Caco-2 (cell line): ENCODE data around the gene MXD3. TPM values are rescaled to one million over a fixed set of nuclear protein-coding genes. Genes with fewer than 3 reads are reported as not detected.

Source experiments
- BruUV-seq: library from RNA; stranded (reverse); fragments of 400-500 nt; replicated peaks from 2 replicates; lab custom pipeline; 2021; lab: Mats Ljungman, UMichigan
- CTCF ChIA-PET: fragments of 300-600 bp; sonication (Branson Sonifier 250); formaldehyde crosslinking; loops from one replicate; lab custom pipeline; 2022; ENCODE audit warnings: antibody characterized with exemption; lab: Charles Lee
- POLR2A ChIA-PET: fragments of 300-600 bp; sonication (Branson Sonifier 250); formaldehyde crosslinking; loops from one replicate; lab custom pipeline; 2022; ENCODE audit warnings: antibody characterized with exemption; lab: Charles Lee
- DNase-seq, 2 experiments: peaks; one replicate each; pipeline versions ENCODE4 v3.0.0 to v3.0.0-alpha.2; 2020 to 2022
- H3K27me3 ChIP-seq: replicated peaks from 2 replicates; pipeline ENCODE4 v1.6.0; 2011; ENCODE audit warnings: low read length; ENCODE audit not compliant: control insufficient read depth, insufficient read depth
- H3K36me3 ChIP-seq: 2 replicates; pipeline ENCODE4 v1.5.1; 2011; ENCODE audit warnings: low read length; ENCODE audit not compliant: control insufficient read depth, insufficient read depth
- H3K4me1 ChIP-seq: fragments of 250-450 bp; sonication (Bioruptor Pico); 2 replicates; pipeline ENCODE4 v1.5.1; 2020; ENCODE audit warnings: mild to moderate bottlenecking
- H3K4me3 ChIP-seq: 2 replicates; pipeline ENCODE4 v1.5.1; 2011; ENCODE audit warnings: low read depth, mild to moderate bottlenecking, control low read depth, low read length
- H3K9me3 ChIP-seq: fragments of 250-450 bp; sonication (Bioruptor Pico); 2 replicates; pipeline ENCODE4 v1.5.1; 2020; ENCODE audit warnings: mild to moderate bottlenecking, moderate library complexity
- H3K27ac Mint-ChIP-seq: one replicate; pipeline ENCODE4 v1.8.0; 2022; ENCODE audit warnings: mixed read lengths; ENCODE audit not compliant: unreplicated experiment
- H3K27me3 Mint-ChIP-seq: one replicate; pipeline ENCODE4 v1.8.0; 2022; ENCODE audit warnings: mixed read lengths; ENCODE audit not compliant: insufficient read depth, unreplicated experiment
- H3K36me3 Mint-ChIP-seq: one replicate; pipeline ENCODE4 v1.8.0; 2022; ENCODE audit warnings: mild to moderate bottlenecking, mixed read lengths; ENCODE audit not compliant: insufficient read depth, unreplicated experiment
- H3K4me1 Mint-ChIP-seq: one replicate; pipeline ENCODE4 v1.8.0; 2022; ENCODE audit warnings: low read depth, mixed read lengths; ENCODE audit not compliant: unreplicated experiment
- H3K4me3 Mint-ChIP-seq: one replicate; pipeline ENCODE4 v1.8.0; 2022; ENCODE audit warnings: mild to moderate bottlenecking, moderate library complexity, mixed read lengths; ENCODE audit not compliant: unreplicated experiment
- H3K9me3 Mint-ChIP-seq: one replicate; pipeline ENCODE4 v1.8.0; 2022; ENCODE audit warnings: mixed read lengths; ENCODE audit not compliant: unreplicated experiment
- intact Hi-C: fragments of 100-400 bp; cut with micrococcal nuclease; formaldehyde crosslinking; loops from one replicate; pipeline ENCODE4 v1.10.0; 2022; ENCODE audit not compliant: unreplicated experiment
- total RNA-seq: library from RNA; stranded (reverse); gene quantifications from 2 replicates; pipeline ENCODE4 v1.2.3, GENCODE V29; 2022
- TF ChIP-seq, protein P1 (sequence below), 2 experiments: fragments of 200-600 bp in 1 of 2; IDR thresholded peaks; 1 replicate in 1 of 2; 2 replicates in 1 of 2; pipeline versions ENCODE4 v1.5.1 to v1.8.0; 2011 to 2022; ENCODE audit warnings: antibody characterized with exemption in 1 of 2, control low read depth in 1 of 2, inconsistent platforms in 1 of 2, low read depth in 1 of 2, low read length in 1 of 2, mild to moderate bottlenecking in 1 of 2, moderate library complexity in 1 of 2; ENCODE audit not compliant: insufficient read depth in 1 of 2, severe bottlenecking in 1 of 2, unreplicated experiment in 1 of 2

MXD3 gene
- total RNA-seq, 1 experiment from 2014 or later: 19.8 TPM

DNA sequence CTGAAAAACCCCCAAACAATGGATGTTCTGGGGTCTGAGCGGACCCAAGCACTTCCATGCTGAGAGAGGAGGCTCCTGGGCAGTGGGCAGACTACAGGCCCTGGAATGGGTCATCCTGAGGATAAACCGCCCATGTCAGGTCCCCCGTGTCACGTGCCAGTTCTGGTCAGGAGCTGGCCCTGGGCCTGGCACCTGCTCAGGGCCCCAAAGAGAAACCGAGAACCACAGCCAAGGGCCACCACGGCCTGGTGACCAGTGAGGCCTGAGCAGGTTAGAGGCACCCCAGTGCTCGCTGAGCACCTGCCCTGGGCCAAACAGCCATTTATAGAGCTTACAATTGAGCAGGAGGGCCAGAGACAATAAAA is 24.0 kb upstream of the MXD3 start:
- Histone ChIP-seq H3K36me3 (peaks cover 1% of the 10 kb centered on the region; the same call in 1 of the 2 replicates), H3K27me3 (no peaks in the 10 kb centered on the region), H3K4me1 (no peaks in the 10 kb centered on the region), H3K9me3 (no peaks in the 10 kb centered on the region), H3K4me3 (no peak overlapping the region)
- TF ChIP-seq, protein P1, sequence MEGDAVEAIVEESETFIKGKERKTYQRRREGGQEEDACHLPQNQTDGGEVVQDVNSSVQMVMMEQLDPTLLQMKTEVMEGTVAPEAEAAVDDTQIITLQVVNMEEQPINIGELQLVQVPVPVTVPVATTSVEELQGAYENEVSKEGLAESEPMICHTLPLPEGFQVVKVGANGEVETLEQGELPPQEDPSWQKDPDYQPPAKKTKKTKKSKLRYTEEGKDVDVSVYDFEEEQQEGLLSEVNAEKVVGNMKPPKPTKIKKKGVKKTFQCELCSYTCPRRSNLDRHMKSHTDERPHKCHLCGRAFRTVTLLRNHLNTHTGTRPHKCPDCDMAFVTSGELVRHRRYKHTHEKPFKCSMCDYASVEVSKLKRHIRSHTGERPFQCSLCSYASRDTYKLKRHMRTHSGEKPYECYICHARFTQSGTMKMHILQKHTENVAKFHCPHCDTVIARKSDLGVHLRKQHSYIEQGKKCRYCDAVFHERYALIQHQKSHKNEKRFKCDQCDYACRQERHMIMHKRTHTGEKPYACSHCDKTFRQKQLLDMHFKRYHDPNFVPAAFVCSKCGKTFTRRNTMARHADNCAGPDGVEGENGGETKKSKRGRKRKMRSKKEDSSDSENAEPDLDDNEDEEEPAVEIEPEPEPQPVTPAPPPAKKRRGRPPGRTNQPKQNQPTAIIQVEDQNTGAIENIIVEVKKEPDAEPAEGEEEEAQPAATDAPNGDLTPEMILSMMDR (IDR thresholded peaks at IDR 0.05; ENCODE audit: insufficient read depth in 1 of 2, low read depth in 1 of 2, low read length in 1 of 2, severe bottlenecking in 1 of 2, unreplicated experiment in 1 of 2): no peak
- H3K4me3 Mint-ChIP-seq: no peak overlapping the region
- ChIA-PET POLR2A (interaction anchor here (1.0 kb wide), 1 partner anchor 16 kb away, joined by 4 read pairs; no protein-coding TSS in a partner anchor), CTCF (interaction anchor here (0.6 to 1.1 kb wide), 5 partner anchors 10 to 210 kb away, joined by 3 to 8 read pairs (median 4); no protein-coding TSS in a partner anchor)
- no TSS peak for BruUV-seq
- peaks cover 7% of the 10 kb centered on the region for H3K4me1 Mint-ChIP-seq
- peak overlapping the region; percentile 41 for H3K27ac Mint-ChIP-seq
- peaks cover 73% of the 10 kb centered on the region for H3K36me3 Mint-ChIP-seq
- no peaks in the 10 kb centered on the region for H3K27me3 Mint-ChIP-seq
- intact Hi-C loops: loop anchor here (1.0 kb wide), 2 partner anchors 17 to 221 kb away; no protein-coding TSS in a partner anchor
- no peaks in the 10 kb centered on the region for H3K9me3 Mint-ChIP-seq
- no peak for DNase-seq

DNA sequence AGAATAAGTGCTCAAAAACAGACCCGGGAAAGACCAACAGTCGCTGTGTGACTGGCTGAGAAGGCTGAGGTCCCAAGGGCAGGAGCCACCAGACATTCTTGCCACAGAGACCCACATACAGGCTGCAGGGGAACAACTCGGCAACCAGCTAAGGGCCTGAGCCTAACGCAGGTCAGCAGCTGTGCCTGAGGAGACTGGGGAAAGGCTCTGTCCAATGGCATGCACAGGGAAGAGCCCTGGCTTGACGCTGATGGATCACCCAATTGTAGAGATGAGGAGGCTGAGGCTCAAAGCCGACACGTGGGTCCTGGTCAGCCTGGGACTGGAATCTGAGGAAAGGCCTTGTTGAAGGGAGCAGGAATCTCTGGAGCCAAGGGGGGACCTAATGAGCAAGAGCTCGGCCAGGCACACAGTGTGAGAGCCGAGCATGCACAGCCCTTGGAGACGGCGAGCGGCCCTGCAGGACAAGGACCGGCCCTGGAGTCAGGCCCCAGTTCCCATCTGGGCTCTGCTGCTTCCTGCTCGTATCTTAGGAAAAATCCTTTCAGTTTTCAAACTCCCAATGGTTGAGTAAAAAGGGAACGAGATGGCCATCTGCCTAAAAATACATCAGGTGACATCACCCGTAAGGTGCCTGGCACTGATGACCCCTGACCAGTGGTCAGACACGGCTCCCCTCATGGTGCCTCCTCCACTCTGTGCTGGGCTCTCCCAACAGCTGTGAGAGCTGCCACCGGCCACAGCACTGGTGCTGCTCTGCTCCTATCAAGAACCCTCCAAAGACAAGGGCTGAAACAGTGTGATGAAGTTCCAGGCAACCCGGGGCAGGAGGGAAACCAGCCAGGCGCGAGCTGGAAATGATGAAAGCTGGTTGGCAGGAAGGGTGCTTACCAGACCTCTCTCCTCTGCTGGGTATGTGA is 23.3 kb upstream of the MXD3 start:
- peaks cover 78% of the 10 kb centered on the region for H3K36me3 Mint-ChIP-seq
- TF ChIP-seq, protein P1 (IDR thresholded peaks at IDR 0.05; ENCODE audit: insufficient read depth in 1 of 2, low read depth in 1 of 2, low read length in 1 of 2, severe bottlenecking in 1 of 2, unreplicated experiment in 1 of 2): no peak
- DNase-seq: no peak
- H3K9me3 Mint-ChIP-seq: no peaks in the 10 kb centered on the region
- H3K4me3 Mint-ChIP-seq: no peak overlapping the region
- no peak overlapping the region for H3K27ac Mint-ChIP-seq
- peaks cover 1% of the 10 kb centered on the region; the same call in 1 of the 2 replicates for H3K36me3 ChIP-seq
- POLR2A ChIA-PET: no interaction called here
- peaks cover 7% of the 10 kb centered on the region for H3K4me1 Mint-ChIP-seq
- CTCF ChIA-PET: no interaction called here
- no peak overlapping the region for H3K4me3 ChIP-seq
- intact Hi-C loops: no loop called here
- no TSS peak for BruUV-seq
- no peaks in the 10 kb centered on the region for H3K4me1 ChIP-seq
- no peaks in the 10 kb centered on the region for H3K27me3 Mint-ChIP-seq
- no peaks in the 10 kb centered on the region for H3K27me3 ChIP-seq
- no peaks in the 10 kb centered on the region for H3K9me3 ChIP-seq

DNA sequence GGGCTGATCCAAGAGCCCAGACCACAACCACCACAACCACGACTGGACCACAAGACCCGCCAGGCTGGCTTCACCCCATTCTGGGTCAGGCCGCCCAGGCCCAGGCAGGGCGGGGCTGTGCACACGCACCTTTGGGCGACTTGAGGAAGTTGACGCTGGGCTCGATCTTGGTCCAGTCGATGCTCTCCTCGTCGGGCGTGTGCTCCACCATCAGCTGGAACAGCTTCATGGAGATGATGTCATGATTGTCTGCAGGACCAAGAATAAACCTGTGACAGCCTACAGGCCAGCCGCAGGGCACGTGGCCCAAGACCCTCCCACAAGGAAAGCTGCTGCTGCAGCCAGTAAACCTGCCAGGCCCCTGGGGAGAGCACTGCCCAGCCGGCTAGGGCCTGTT is 22.5 kb upstream of the MXD3 start:
- H3K4me1 Mint-ChIP-seq: peaks cover 7% of the 10 kb centered on the region
- DNase-seq: no peak
- Histone ChIP-seq H3K36me3 (peaks cover 1% of the 10 kb centered on the region; the same call in 1 of the 2 replicates), H3K27me3 (no peaks in the 10 kb centered on the region), H3K4me1 (no peaks in the 10 kb centered on the region), H3K9me3 (no peaks in the 10 kb centered on the region), H3K4me3 (no peak overlapping the region)
- H3K4me3 Mint-ChIP-seq: no peak overlapping the region
- H3K36me3 Mint-ChIP-seq: peaks cover 76% of the 10 kb centered on the region
- ChIA-PET POLR2A (interaction anchor here (0.5 kb wide), 1 partner anchor 15 kb away, joined by 4 read pairs; no protein-coding TSS in a partner anchor), CTCF (no interaction called here)
- intact Hi-C loops: no loop called here
- no TSS peak for BruUV-seq
- H3K9me3 Mint-ChIP-seq: no peaks in the 10 kb centered on the region
- TF ChIP-seq, protein P1 (IDR thresholded peaks at IDR 0.05; ENCODE audit: insufficient read depth in 1 of 2, low read depth in 1 of 2, low read length in 1 of 2, severe bottlenecking in 1 of 2, unreplicated experiment in 1 of 2): no peak
- no peaks in the 10 kb centered on the region for H3K27me3 Mint-ChIP-seq
- no peak overlapping the region for H3K27ac Mint-ChIP-seq
